Astrocyte (in vitro differentiated cells and primary cell): ENCODE data around the gene SCYGR3.

Experiments used
- CTCF ChIP-seq: IDR thresholded peaks from 2 replicates; pipeline ENCODE4 v1.5.1; 2011; ENCODE audit warnings: low read depth, mild to moderate bottlenecking, inconsistent platforms, low read length, moderate library complexity; ENCODE audit not compliant: insufficient read depth
- EZH2 ChIP-seq: IDR thresholded peaks from 2 replicates; pipeline ENCODE4 v1.6.1; 2012; ENCODE audit warnings: mild to moderate bottlenecking, low read length, inconsistent platforms; ENCODE audit not compliant: insufficient read depth

DNA sequence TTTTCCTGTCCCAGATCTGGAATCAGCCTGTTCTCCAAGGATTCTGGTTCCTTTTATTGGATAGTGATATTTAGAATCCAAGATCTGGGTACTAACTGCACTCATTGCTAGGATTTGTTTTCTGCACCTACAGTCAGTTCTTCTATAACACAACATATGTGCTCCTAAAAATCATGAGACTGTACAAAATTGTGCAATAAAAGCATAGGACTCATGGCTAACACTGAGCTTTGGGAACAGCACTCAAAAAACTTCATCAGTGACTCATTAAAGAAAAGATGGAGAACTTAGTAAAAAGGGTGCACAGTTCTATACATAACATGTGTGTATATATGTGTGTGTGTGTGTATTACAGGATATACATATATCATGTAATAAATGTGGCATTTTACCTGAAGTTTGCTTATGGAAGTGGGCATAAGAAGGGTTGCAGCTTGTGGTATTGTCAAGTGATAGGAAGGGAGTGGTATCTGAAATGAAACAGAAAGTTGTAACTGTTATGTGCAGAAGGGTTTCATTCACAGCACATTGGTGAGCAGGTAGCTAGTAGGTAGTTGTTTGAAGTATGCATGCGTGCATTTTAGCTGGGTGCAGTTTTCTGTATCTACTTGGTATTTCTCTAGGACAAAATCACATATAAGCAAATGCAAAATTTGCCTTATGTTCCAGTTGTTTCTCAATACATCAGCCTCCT lies 21.8 kb downstream of the SCYGR3 start:
- TF ChIP-seq CTCF: no peak
- no peak for TF ChIP-seq EZH2
